Measurements from ENCODE around the gene RNF223. TPM values are rescaled to one million over a fixed set of nuclear protein-coding genes. Genes with fewer than 3 reads are reported as not detected.
A peak's percentile ranks its signal among the peaks of the same experiment; 100 is the strongest.

Gene RNF223
- total RNA-seq, 1 donor from 2014 or later = not detected

- no peak for DNase-seq (ENCODE audit: low spot score in 2 of 2)
- peaks cover 16% of the 10 kb centered on the region for H3K27me3 ChIP-seq
- no peaks in the 10 kb centered on the region for H3K9me3 ChIP-seq
- H3K27ac ChIP-seq = no peak overlapping the region
- intact Hi-C loops (cut with DNase I) = loop anchor here (1.0 kb wide), 1 partner anchor 80 kb away; no protein-coding TSS in a partner anchor
- peak; percentile 73 to 89 (median 82) for TF ChIP-seq CTCF (IDR thresholded peaks at IDR 0.05)
- H3K4me3 ChIP-seq = no peak overlapping the region
- H3K4me1 ChIP-seq = peaks cover 14 to 19% of the 10 kb centered on the region in 2 donors
- no peaks in the 10 kb centered on the region for H3K36me3 ChIP-seq
Measured at GRCh38 chr1:1063945-1064831, 9.9 kb downstream of the RNF223 start.

GRCh38 chr1:1063261-1063944 lies 10.7 kb downstream of the RNF223 start:
- intact Hi-C loops (cut with DNase I) = no loop called here
- no peaks in the 10 kb centered on the region for H3K36me3 ChIP-seq
- peaks cover 15% of the 10 kb centered on the region for H3K27me3 ChIP-seq
- no peak for TF ChIP-seq CTCF (IDR thresholded peaks at IDR 0.05)
- no peak for DNase-seq (ENCODE audit: low spot score in 2 of 2)
- H3K27ac ChIP-seq = no peak overlapping the region
- peaks cover 12 to 16% of the 10 kb centered on the region in 2 donors for H3K4me1 ChIP-seq
- H3K9me3 ChIP-seq = no peaks in the 10 kb centered on the region
- H3K4me3 ChIP-seq = no peak overlapping the region

- H3K27me3 ChIP-seq = peaks cover 15% of the 10 kb centered on the region
- intact Hi-C loops (cut with DNase I) = no loop called here
- no peak for TF ChIP-seq CTCF (IDR thresholded peaks at IDR 0.05)
- DNase-seq (ENCODE audit: low spot score in 2 of 2) = no peak
- no peaks in the 10 kb centered on the region for H3K36me3 ChIP-seq
- H3K9me3 ChIP-seq = no peaks in the 10 kb centered on the region
- peaks cover 11 to 15% of the 10 kb centered on the region in 2 donors for H3K4me1 ChIP-seq
- H3K27ac ChIP-seq = no peak overlapping the region
- H3K4me3 ChIP-seq = no peak overlapping the region
Measured at GRCh38 chr1:1062348-1063163, 11.6 kb downstream of the RNF223 start.

GRCh38 chr1:1061682-1062345 lies 12.3 kb downstream of the RNF223 start:
- TF ChIP-seq CTCF (IDR thresholded peaks at IDR 0.05) = no peak
- Histone ChIP-seq H3K4me1 (peaks cover 11 to 15% of the 10 kb centered on the region in 2 donors), H3K9me3 (no peaks in the 10 kb centered on the region), H3K27ac (no peak overlapping the region), H3K4me3 (no peak overlapping the region), H3K36me3 (no peaks in the 10 kb centered on the region), H3K27me3 (peaks cover 15% of the 10 kb centered on the region)
- intact Hi-C loops (cut with DNase I) = no loop called here
- no peak for DNase-seq (ENCODE audit: low spot score in 2 of 2)
